Measurements from ENCODE around the gene MYOC.

MYOC gene

GRCh38 chr1:171636141-171636540 lies 16.3 kb downstream of the MYOC start:
- TF ChIP-seq, protein P1, sequence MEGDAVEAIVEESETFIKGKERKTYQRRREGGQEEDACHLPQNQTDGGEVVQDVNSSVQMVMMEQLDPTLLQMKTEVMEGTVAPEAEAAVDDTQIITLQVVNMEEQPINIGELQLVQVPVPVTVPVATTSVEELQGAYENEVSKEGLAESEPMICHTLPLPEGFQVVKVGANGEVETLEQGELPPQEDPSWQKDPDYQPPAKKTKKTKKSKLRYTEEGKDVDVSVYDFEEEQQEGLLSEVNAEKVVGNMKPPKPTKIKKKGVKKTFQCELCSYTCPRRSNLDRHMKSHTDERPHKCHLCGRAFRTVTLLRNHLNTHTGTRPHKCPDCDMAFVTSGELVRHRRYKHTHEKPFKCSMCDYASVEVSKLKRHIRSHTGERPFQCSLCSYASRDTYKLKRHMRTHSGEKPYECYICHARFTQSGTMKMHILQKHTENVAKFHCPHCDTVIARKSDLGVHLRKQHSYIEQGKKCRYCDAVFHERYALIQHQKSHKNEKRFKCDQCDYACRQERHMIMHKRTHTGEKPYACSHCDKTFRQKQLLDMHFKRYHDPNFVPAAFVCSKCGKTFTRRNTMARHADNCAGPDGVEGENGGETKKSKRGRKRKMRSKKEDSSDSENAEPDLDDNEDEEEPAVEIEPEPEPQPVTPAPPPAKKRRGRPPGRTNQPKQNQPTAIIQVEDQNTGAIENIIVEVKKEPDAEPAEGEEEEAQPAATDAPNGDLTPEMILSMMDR (IDR thresholded peaks at IDR 0.05), result no peak
- no peak overlapping the region for H3K9ac ChIP-seq

DNA sequence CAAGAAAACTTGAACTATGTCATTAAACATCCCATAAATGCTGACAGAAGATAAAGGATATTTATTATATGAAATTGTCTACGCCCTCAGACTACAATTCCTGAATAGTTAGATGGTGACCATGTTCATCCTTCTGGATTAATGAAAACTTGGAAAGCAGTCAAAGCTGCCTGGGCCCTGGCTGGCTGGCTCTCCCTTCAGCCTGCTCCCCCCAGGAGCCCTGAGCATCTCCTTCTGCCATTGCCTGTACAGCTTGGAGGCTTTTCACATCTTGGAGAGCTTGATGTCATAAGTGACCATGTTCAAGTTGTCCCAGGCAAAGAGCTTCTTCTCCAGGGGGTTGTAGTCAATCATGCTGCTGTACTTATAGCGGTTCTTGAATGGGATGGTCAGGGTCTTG lies 16.8 kb downstream of the MYOC start:
- Histone ChIP-seq H3K36me3 (ENCODE audit: control insufficient read depth, insufficient read depth, low read length) (no peaks in the 10 kb centered on the region), H3K4me1 (no peaks in the 10 kb centered on the region), H3K27ac (no peak overlapping the region), H3K9ac (no peak overlapping the region), H3K79me2 (no peaks in the 10 kb centered on the region), H3K27me3 (ENCODE audit: control insufficient read depth, insufficient read depth, low read length) (no peaks in the 10 kb centered on the region), H3K4me2 (ENCODE audit: low read length) (no peak overlapping the region), H2AFZ (no peak overlapping the region), H3K4me3 (ENCODE audit: low read depth, low read length) (no peak overlapping the region), H3K9me3 (ENCODE audit: control insufficient read depth, low read length) (no peaks in the 10 kb centered on the region)
- TF ChIP-seq, protein P1 (IDR thresholded peaks at IDR 0.05), result no peak

More at GRCh38 chr1:171636141-171636540, 16.3 kb downstream of the MYOC start:
- Histone ChIP-seq H3K4me1 (no peaks in the 10 kb centered on the region), H3K9me3 (ENCODE audit: control insufficient read depth, low read length) (no peaks in the 10 kb centered on the region), H3K27me3 (ENCODE audit: control insufficient read depth, insufficient read depth, low read length) (no peaks in the 10 kb centered on the region), H2AFZ (no peak overlapping the region), H3K27ac (no peak overlapping the region), H3K4me2 (ENCODE audit: low read length) (no peak overlapping the region), H3K79me2 (no peaks in the 10 kb centered on the region), H3K36me3 (ENCODE audit: control insufficient read depth, insufficient read depth, low read length) (no peaks in the 10 kb centered on the region), H3K4me3 (ENCODE audit: low read depth, low read length) (no peak overlapping the region)

- Histone ChIP-seq H3K4me1 (no peaks in the 10 kb centered on the region), H3K79me2 (no peaks in the 10 kb centered on the region), H2AFZ (no peak overlapping the region), H3K9ac (no peak overlapping the region), H3K4me2 (ENCODE audit: low read length) (no peak overlapping the region), H3K27me3 (ENCODE audit: control insufficient read depth, insufficient read depth, low read length) (no peaks in the 10 kb centered on the region), H3K9me3 (ENCODE audit: control insufficient read depth, low read length) (no peaks in the 10 kb centered on the region), H3K4me3 (ENCODE audit: low read depth, low read length) (no peak overlapping the region), H3K36me3 (ENCODE audit: control insufficient read depth, insufficient read depth, low read length) (no peaks in the 10 kb centered on the region), H3K27ac (no peak overlapping the region)
- TF ChIP-seq, protein P1 (IDR thresholded peaks at IDR 0.05), result no peak
These were observed 24.3 kb downstream of the MYOC start for GRCh38 chr1:171628225-171628624.

DNA sequence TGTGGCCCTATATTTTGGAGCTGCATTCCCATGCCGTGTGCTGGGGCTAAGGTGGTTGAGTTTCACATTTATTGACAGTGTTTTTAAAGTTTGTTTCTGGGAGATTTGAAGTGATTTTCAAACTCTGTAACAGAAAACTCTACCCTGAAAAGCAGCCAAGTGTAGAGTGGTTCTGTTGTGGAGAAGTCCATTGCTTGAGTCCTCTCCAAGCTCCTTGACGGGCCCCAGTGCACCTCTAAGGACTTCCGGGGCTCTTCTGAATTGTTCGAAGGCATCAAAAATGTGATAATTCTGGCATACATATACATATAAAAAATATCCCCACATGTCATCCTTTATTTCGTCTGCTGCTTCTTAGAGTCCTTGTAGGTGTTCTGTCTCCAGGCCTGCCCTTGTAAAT lies 25.5 kb downstream of the MYOC start:
- Histone ChIP-seq H2AFZ (no peak overlapping the region), H3K4me1 (no peaks in the 10 kb centered on the region), H3K27ac (no peak overlapping the region), H3K9me3 (ENCODE audit: control insufficient read depth, low read length) (no peaks in the 10 kb centered on the region), H3K27me3 (ENCODE audit: control insufficient read depth, insufficient read depth, low read length) (no peaks in the 10 kb centered on the region), H3K36me3 (ENCODE audit: control insufficient read depth, insufficient read depth, low read length) (no peaks in the 10 kb centered on the region), H3K4me3 (ENCODE audit: low read depth, low read length) (no peak overlapping the region), H3K9ac (no peak overlapping the region), H3K4me2 (ENCODE audit: low read length) (no peak overlapping the region), H3K79me2 (no peaks in the 10 kb centered on the region)
- TF ChIP-seq, protein P1 (IDR thresholded peaks at IDR 0.05), result no peak

DNA sequence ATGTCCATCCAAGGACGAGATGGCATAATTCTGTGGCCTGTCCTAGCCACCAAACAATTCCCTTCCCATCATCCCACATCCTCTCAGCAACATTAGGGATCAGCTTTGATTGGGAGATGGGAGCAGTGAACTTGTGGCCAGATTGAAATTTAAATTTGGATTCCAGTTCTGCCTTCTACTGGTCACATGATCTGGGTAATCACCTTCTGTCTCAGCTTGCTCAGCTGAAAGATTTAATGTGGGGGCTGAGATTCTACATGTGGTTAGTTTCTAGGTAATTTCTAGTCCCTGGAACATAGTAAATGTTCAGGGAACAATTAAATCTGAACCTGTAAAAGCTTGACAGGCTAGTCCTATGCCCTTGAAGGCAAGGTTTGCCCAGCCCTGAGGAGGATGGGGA lies 27.3 kb downstream of the MYOC start:
- TF ChIP-seq, protein P1 (IDR thresholded peaks at IDR 0.05), result no peak
- H3K4me2 ChIP-seq (ENCODE audit: low read length), result no peak overlapping the region
- H3K4me1 ChIP-seq, result no peaks in the 10 kb centered on the region
- no peaks in the 10 kb centered on the region for H3K79me2 ChIP-seq
- no peaks in the 10 kb centered on the region for H3K27me3 ChIP-seq (ENCODE audit: control insufficient read depth, insufficient read depth, low read length)
- H3K36me3 ChIP-seq (ENCODE audit: control insufficient read depth, insufficient read depth, low read length), result no peaks in the 10 kb centered on the region
- H3K27ac ChIP-seq, result no peak overlapping the region
- H2AFZ ChIP-seq, result no peak overlapping the region
- H3K9ac ChIP-seq, result no peak overlapping the region
- H3K4me3 ChIP-seq (ENCODE audit: low read depth, low read length), result no peak overlapping the region
- no peaks in the 10 kb centered on the region for H3K9me3 ChIP-seq (ENCODE audit: control insufficient read depth, low read length)
